AG20443 (cell line): ENCODE measurements around the gene NUDT1.

Experiments
- DNase-seq: peaks from one replicate; pipeline ENCODE4 v3.0.0; 2012; ENCODE audit warnings: low spot score, mixed read lengths

The NUDT1 gene

GRCh38 chr7:2269991-2270460 lies 28.0 kb downstream of the NUDT1 start:
- no peak for DNase-seq

DNA sequence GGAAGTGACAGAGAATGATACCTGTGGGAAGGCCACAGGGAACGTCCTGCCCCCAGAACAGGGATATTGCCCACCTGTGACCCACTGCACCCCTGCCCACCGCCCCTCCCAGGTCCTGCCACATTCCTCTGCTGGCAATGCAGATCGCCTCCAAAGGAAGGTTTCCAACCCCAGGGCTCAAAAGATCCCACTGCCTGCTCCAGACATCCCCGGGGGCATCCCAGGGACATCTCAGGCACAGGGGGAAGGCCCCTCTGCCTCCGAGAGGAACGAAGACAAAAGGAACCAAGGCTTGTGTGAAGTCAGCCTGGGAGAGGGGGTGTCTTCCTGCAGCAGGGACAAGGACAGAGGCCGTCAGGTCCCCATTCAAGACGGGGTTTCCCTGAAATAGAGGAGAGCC lies 28.5 kb downstream of the NUDT1 start:
- DNase-seq: no peak

GRCh38 chr7:2271273-2272026 lies 29.4 kb downstream of the NUDT1 start:
- no peak for DNase-seq

DNA sequence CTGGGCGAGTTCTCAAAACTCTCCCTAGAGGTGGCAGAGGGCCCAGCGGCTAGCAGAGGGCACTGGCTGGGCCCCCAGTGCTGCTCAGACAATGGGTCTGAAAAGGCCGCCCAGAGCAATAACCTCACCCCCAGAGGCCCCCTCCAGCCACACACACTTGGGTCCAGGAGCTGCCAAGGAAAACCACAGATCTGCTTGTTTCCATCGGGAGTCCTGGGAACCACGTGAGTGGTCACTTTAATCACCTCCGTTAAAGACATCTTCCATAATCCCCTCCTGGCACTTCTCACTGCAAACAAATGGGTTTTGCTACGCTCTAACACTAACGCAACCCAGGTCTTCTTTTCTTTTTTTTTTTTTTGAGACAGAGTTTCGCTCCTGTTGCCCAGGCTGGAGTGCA lies 30.0 kb downstream of the NUDT1 start:
- no peak for DNase-seq

- no peak for DNase-seq
Observed at GRCh38 chr7:2273866-2274265, 31.8 kb downstream of the NUDT1 start.

DNA sequence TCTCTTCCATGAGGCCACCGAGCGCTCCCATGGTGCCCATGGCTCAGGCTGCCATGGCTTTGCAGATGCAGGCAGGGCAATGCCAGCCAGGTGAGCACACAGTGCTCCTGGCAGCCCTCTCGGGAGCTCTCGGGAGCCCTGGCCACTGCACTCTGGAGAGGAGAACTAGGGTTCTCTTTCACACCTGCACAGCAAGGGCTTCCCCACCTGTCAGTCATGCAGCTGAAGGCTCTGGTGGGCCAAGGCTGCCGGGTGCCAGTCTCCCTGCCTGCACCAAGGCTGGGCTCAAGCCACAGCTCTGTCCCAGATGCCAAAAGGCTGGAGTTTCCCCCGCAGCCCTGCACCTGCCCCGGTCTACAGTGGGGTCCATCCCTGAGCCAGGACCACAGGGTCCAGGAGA lies 32.6 kb downstream of the NUDT1 start:
- DNase-seq: no peak

DNA sequence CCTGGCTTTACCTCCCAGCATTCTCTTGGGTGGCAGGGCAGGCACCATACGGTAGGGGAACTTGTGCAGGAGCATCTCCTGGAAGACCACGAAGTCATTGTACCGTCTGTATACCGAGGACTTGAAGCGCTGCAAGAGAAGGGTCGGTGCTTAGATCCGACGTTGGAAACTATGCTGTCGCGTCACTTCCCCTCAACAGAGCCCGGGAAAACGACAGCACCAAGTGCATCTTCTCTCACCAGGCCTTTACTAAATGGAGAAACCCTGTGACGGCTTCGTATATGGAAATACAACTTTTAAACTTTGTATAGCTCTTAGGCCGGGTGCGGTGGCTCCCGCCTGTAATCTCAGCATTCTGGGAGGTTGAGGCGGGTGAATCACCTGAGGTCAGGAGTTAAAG lies 33.1 kb downstream of the NUDT1 start:
- DNase-seq: no peak

- DNase-seq: no peak
Observed at GRCh38 chr7:2276107-2276506, 34.1 kb downstream of the NUDT1 start.

DNA sequence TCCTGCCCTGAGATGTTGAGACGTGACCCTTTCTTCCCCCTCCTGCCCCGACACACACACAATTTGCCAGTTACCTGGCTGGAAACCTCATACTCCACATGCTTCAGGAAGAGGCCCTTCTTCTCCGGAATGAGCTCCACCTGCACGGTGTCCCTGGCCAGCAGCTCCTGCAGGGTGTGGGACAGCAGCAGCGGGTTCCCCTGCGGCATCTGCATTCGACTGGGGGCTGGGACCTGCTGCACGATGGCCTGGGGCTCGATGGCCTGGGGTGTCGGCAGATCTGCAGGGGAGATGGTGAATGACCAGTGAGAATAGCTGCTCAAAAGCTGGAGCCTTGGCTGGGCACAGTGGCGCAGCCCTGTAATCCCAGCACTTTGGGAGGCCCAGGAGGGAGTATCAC lies 36.0 kb downstream of the NUDT1 start:
- DNase-seq: no peak

DNA sequence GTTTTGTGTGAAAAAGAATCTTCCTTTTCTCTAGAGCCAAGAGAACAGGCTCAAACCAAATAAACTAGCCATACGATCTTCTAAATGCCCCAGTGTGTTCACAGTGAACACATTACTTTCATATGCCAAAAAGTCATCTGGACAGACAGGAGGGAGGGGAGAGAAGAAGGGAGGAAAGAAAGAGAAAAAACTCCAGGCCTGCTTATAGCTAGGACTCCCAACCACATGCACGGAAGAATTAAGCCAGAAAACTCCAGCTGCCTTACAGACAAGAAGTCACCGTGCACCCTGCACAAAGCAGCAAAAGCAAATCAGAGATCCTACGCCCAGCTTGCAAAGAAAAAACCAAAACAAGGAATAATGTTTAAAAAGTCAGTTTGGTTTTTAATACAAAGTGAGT lies 37.9 kb downstream of the NUDT1 start:
- DNase-seq: no peak

DNA sequence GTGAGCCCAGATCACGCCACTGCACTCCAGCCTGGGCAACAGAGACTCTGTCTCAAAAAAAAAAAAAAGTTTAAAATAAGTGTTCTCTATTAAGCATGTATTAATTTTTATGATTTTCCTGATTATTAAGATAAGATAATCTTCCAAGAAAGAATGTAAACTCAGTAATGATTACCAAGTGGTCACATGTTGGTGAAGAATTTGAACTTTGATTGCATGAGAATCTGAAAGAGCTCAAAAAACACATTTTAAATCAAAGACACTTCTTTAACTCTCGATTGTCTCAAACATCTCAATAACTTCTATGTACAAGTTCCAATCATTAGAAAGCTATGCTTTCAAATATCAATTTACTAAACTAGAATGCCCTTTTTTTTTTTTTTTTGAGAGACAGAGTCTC lies 38.4 kb downstream of the NUDT1 start:
- no peak for DNase-seq

DNA sequence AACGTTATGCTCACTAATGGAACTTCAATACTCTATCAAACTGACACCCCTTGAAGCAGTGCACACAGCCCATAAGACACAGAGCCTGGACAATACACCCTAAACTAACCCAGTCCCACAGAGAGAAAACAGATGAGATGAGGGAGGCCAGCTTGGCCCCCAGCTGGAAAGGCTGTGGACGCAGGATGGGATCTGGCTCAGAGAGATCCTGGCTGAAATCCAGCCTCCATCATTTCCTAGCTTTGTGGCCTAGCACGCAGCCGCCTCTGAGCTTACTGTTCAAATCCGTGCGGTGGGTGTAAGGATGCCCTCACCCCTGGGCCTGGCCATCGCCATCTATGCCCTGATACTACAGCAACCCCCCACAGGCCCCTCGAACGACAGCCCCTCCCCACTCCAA lies 39.5 kb downstream of the NUDT1 start:
- DNase-seq: peak; percentile 67

DNA sequence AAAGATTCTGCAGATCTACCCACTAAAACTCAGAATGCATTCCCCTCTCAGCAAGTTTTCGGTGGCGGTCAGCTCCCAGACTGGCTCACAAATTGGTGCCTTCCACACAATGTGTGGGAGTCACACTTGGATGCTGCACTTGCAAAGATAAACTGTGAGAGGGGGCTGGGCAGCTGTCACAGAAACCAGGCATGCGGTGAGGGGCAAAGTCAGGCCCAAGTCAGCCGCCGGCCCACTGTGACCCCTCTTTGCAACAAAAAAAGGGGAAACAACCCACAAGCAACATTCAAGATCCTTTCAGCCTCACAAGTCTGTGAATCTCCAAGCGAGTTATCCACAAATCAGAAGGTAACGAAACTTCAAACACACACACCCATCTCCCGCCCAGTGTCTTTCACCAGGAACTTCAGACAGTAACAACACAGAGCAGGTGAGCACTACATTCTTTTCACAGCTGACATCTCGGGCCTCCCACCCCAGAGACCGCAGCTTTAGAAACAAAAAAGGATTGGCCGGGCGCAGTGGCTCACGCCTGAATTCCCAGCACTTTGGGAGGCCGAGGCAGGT lies 40.2 kb downstream of the NUDT1 start:
- DNase-seq: peak; percentile 15

- peak; percentile 6 for DNase-seq
Observed at GRCh38 chr7:2283074-2283473, 41.0 kb downstream of the NUDT1 start.

GRCh38 chr7:2287745-2288144 lies 45.7 kb downstream of the NUDT1 start:
- DNase-seq: no peak

- no peak for DNase-seq
Observed at GRCh38 chr7:2288503-2288902, 46.5 kb downstream of the NUDT1 start.

GRCh38 chr7:2289111-2289586 lies 47.1 kb downstream of the NUDT1 start:
- peak; percentile 14 for DNase-seq

- no peak for DNase-seq
Observed at GRCh38 chr7:2289621-2290020, 47.6 kb downstream of the NUDT1 start.

DNA sequence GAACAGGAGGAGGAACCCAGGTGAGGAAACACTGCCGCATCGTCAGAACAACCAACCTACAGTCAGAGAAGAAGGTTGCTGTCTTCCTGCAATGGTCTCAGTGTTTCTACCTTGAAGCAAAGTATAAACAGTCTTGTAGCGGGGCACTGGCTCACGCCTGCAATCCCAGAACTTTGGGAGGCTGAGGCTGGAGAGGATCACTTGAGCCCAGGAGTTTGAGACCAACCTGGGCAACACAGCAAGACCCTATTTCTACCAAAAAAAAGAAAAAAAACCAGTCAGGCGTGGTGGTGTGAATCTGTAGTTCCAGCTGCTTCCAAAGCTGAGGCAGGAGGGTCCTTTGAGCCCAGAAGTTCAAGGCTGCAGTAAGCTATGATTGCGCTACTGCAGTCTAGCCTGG lies 48.9 kb downstream of the NUDT1 start:
- DNase-seq: no peak

GRCh38 chr7:2295936-2296620 lies 54.1 kb downstream of the NUDT1 start:
- no peak for DNase-seq

DNA sequence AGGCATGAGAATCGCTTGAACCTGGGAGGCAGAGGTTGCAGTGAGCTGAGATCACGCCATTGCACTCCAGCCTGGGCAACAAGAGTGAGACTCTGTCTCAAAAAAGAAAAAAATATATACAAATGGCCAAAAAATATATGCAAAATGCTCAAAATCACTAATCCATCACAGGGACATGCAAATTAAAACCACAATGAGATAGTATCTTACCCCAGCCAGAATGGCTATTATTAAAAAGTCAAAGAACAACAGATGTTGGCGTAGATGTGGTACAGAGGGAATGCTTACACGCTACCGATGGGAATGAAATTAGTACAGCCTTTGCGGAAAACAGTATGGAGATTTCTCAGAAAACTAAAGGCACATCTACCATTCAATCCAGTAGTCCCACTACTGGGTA lies 54.8 kb downstream of the NUDT1 start:
- no peak for DNase-seq

DNA sequence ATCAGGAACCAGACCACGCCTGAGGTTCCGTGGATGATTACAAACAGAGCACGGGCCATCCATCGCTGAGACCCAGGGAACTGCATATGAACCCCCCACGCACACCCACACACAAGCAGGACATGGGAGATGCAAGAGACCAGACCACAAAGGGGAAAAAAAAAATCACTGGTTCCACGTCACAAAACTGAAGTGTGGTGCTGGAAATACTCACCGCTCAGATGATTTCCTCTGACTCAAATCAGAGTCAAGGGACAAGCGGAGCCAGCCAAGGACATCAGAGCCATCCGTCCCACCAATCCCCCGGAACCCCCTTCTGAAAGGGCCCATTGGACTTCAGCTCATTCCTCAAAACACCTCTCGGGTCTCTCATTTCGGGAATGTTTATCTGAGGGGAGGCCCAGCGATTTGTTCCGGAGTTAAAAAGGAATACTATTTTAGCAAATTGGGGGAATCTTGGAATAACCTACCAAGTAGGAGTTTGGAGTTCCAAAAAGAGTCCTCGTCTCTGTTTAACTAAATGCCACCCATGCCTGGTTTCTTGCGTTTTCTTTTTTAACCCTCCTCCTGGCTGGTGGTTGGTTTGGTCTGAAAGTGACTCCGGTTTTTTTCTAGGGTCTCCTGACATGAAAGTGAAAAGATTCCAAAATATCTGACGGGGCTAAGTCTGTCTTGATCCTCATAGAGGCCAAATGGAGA lies 57.3 kb downstream of the NUDT1 start:
- DNase-seq: peak; percentile 78
